Lung (tissue), 12 donors: ENCODE results near the gene CRISPLD2. TPM values are rescaled to one million over a fixed set of nuclear protein-coding genes. Genes with fewer than 3 reads are reported as not detected.

Source experiments
- ATAC-seq: fragments of 200-7000 bp; cut with Tn5 transposase; one replicate; pipeline ENCODE4 v1.9.1; 2020; ENCODE audit warnings: moderate number of reproducible peaks; ENCODE audit not compliant: insufficient read depth, low FRiP score
- DNase-seq, 3 donors: peaks; one replicate each; pipeline ENCODE4 v3.0.0-alpha.2; 2013 to 2017
- H3K27ac ChIP-seq, 2 donors: one replicate each; pipeline ENCODE4 v1.5.1; 2013; ENCODE audit warnings: mild to moderate bottlenecking in 2 of 2, moderate library complexity in 2 of 2, control low read depth in 1 of 2, inconsistent platforms in 1 of 2, low read depth in 1 of 2, low read length in 1 of 2
- H3K27me3 ChIP-seq, 3 donors: one replicate each; pipeline ENCODE4 v1.5.1; 2013; ENCODE audit warnings: low read length in 2 of 3; ENCODE audit not compliant: control insufficient read depth in 3 of 3, insufficient read depth in 3 of 3
- H3K36me3 ChIP-seq, 4 donors: one replicate each; pipeline ENCODE4 v1.5.1; 2013; ENCODE audit warnings: low read length in 4 of 4, mild to moderate bottlenecking in 1 of 4, moderate library complexity in 1 of 4; ENCODE audit not compliant: control insufficient read depth in 4 of 4, insufficient read depth in 4 of 4
- H3K4me1 ChIP-seq, 5 donors: one replicate each; pipeline ENCODE4 v1.5.1; 2013; ENCODE audit warnings: low read length in 5 of 5, mild to moderate bottlenecking in 2 of 5, moderate library complexity in 1 of 5; ENCODE audit not compliant: control insufficient read depth in 5 of 5, insufficient read depth in 5 of 5
- H3K4me3 ChIP-seq: one replicate; pipeline ENCODE4 v1.5.1; 2013; ENCODE audit warnings: mild to moderate bottlenecking, control low read depth, moderate library complexity
- H3K9ac ChIP-seq, 2 donors: one replicate each; pipeline ENCODE4 v1.5.1; 2013; ENCODE audit warnings: low read length in 2 of 2, control low read depth in 1 of 2; ENCODE audit not compliant: insufficient read depth in 1 of 2
- H3K9me3 ChIP-seq, 4 donors: one replicate each; pipeline ENCODE4 v1.5.1; 2013; ENCODE audit warnings: low read length in 3 of 4, mild to moderate bottlenecking in 1 of 4, moderate library complexity in 1 of 4; ENCODE audit not compliant: control insufficient read depth in 4 of 4, insufficient read depth in 3 of 4
- WGBS, 2 donors: extraction: QIAGEN DNeasy Blood & Tissue Kit; methylation state at CpG; one replicate each; pipeline ENCODE4 v1.1.7; 2013; 5-methylcytosine and 5-hydroxymethylcytosine counted together
- polyA plus RNA-seq, 2 donors: library from polyadenylated mRNA; stranded (reverse); fragments of 200-250 nt; gene quantifications; one replicate each; pipeline ENCODE4 v1.2.1, GENCODE V29; 2013
- total RNA-seq, 2 donors: library from RNA; depleted of rRNA in 1 of 2; stranded (reverse); fragments of >200 nt in 1 of 2; gene quantifications; one replicate each; pipeline ENCODE4 v1.2.1, GENCODE V29; 2014 to 2021
- TF ChIP-seq, protein P1 (sequence below): IDR thresholded peaks from 2 replicates; pipeline ENCODE4 v1.5.1; 2012; ENCODE audit warnings: mild to moderate bottlenecking; ENCODE audit errors: control extremely low read depth, extremely low read depth
- donor health status: control.
- donor health status: control.
- donor health status: Bipolar disorder and iron deficiency.
- donor health status: healthy.
- donor health status: DM: yes; HTN: yes; CAD: no.

The CRISPLD2 gene
- total and polyA plus RNA-seq, 4 donors, result 30.3 to 136 (median 42.5) TPM

GRCh38 chr16:84948851-84949610 lies 129.2 kb downstream of the CRISPLD2 start:
- ATAC-seq, result no peak
- TF ChIP-seq, protein P1, sequence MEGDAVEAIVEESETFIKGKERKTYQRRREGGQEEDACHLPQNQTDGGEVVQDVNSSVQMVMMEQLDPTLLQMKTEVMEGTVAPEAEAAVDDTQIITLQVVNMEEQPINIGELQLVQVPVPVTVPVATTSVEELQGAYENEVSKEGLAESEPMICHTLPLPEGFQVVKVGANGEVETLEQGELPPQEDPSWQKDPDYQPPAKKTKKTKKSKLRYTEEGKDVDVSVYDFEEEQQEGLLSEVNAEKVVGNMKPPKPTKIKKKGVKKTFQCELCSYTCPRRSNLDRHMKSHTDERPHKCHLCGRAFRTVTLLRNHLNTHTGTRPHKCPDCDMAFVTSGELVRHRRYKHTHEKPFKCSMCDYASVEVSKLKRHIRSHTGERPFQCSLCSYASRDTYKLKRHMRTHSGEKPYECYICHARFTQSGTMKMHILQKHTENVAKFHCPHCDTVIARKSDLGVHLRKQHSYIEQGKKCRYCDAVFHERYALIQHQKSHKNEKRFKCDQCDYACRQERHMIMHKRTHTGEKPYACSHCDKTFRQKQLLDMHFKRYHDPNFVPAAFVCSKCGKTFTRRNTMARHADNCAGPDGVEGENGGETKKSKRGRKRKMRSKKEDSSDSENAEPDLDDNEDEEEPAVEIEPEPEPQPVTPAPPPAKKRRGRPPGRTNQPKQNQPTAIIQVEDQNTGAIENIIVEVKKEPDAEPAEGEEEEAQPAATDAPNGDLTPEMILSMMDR, result no peak
- Histone ChIP-seq H3K9me3 (no peaks in the 10 kb centered on the region), H3K27me3 (no peaks in the 10 kb centered on the region), H3K4me3 (no peak overlapping the region), H3K27ac (no peak overlapping the region), H3K36me3 (no peaks in the 10 kb centered on the region), H3K9ac (no peak overlapping the region), H3K4me1 (peaks cover 0 to 14% (median 6%) of the 10 kb centered on the region in 5 donors)
- DNase-seq, result no peak
- WGBS, 2 donors, result 51 to 59% methylated on average over 10 of the region's 10 CpGs

- 66 to 76% methylated on average over 10 of the region's 10 CpGs for WGBS, 2 donors
- ATAC-seq (no peak), DNase-seq (peak in 1 of 3 donors; percentile 55)
- Histone ChIP-seq H3K4me3 (no peak overlapping the region), H3K27me3 (no peaks in the 10 kb centered on the region), H3K36me3 (no peaks in the 10 kb centered on the region), H3K27ac (no peak overlapping the region), H3K4me1 (peaks cover 0 to 14% (median 9%) of the 10 kb centered on the region in 5 donors), H3K9me3 (no peaks in the 10 kb centered on the region), H3K9ac (no peak overlapping the region)
- TF ChIP-seq, protein P1, result no peak
Observed at GRCh38 chr16:84949772-84950436, 130.1 kb downstream of the CRISPLD2 start.

DNA sequence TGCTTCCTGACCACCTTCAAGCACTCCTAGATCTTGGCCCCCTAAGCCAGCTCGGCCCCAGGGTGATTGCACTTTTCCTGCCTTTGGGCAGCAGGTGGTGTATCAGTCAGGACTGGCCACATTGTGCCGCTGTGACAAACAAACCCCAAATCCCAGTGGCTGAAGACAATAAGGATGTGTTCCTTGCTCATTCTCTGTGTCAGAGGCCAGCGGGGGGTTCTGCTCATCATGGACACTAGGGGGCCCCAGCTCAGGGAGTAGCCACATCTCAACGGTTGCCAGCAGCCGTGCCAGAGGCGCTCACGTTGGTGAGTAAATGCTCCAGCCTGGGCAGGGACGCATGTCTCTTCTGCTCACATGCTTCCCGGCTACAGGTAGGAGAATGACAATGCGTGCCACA lies 131.1 kb downstream of the CRISPLD2 start:
- no peak overlapping the region for H3K27ac ChIP-seq
- WGBS, 2 donors, result 78 to 80% methylated on average over 10 of the region's 10 CpGs
- no peaks in the 10 kb centered on the region for H3K27me3 ChIP-seq
- no peak overlapping the region for H3K4me3 ChIP-seq
- H3K9me3 ChIP-seq, result no peaks in the 10 kb centered on the region
- H3K4me1 ChIP-seq, result peaks cover 0 to 14% (median 10%) of the 10 kb centered on the region in 5 donors
- no peak overlapping the region for H3K9ac ChIP-seq
- TF ChIP-seq, protein P1, result no peak
- DNase-seq (no peak), ATAC-seq (no peak)
- no peaks in the 10 kb centered on the region for H3K36me3 ChIP-seq
